Ovary (tissue), 9 donors: ENCODE data around the gene DRAM1. TPM values are rescaled to one million over a fixed set of nuclear protein-coding genes. Genes with fewer than 3 reads are reported as not detected.
A peak's percentile ranks its signal among the peaks of the same experiment; 100 is the strongest.
"Not testable (repeated sequence)": the region's sequence is repeated elsewhere in the genome, so short reads cannot be mapped to it uniquely, and the experiment has no call there.

Source experiments
- DNase-seq, 5 donors: peaks; one replicate each; pipeline ENCODE4 v3.0.0-alpha.2; 2019 to 2020
- H3K27ac ChIP-seq, 2 donors: fragments of 200-600 bp; one replicate each; pipeline versions ENCODE4 v1.5.1 to v1.8.0; 2019 to 2022
- H3K27me3 ChIP-seq: fragments of 200-600 bp; one replicate; pipeline ENCODE4 v1.8.0; 2022
- H3K36me3 ChIP-seq: fragments of 200-600 bp; sonication (generic); one replicate; pipeline ENCODE4 v1.5.1; 2019
- H3K4me1 ChIP-seq: one replicate; pipeline ENCODE4 v1.8.1; 2013; ENCODE audit warnings: mild to moderate bottlenecking, moderate library complexity; ENCODE audit not compliant: insufficient read depth
- H3K4me3 ChIP-seq: fragments of 200-600 bp; sonication (generic); one replicate; pipeline ENCODE4 v1.5.1; 2017
- H3K9me3 ChIP-seq, 2 donors: fragments of 200-600 bp in 1 of 2; sonication (generic) in 1 of 2; one replicate each; pipeline versions ENCODE4 v1.5.1 to v1.8.1; 2013 to 2019; ENCODE audit warnings: mild to moderate bottlenecking in 1 of 2, moderate library complexity in 1 of 2
- EP300 ChIP-seq: sonication (generic); formaldehyde crosslinking; IDR thresholded peaks from one replicate; pipeline ENCODE4 v1.6.1; 2017; ENCODE audit warnings: antibody characterized with exemption
- POLR2A ChIP-seq: fragments of 450-650 bp; IDR thresholded peaks from one replicate; pipeline ENCODE4 v1.6.1; 2017; ENCODE audit warnings: antibody characterized with exemption, mild to moderate bottlenecking, moderate library complexity
- WGBS, 3 donors: extraction: QIAGEN DNeasy Blood & Tissue Kit in 1 of 3; methylation state at CpG; one replicate each; pipeline versions ENCODE4 v1.1.5 to v1.1.7; 2013 to 2017; 5-methylcytosine and 5-hydroxymethylcytosine counted together
- intact Hi-C, 4 donors: fragments of 100-400 bp; cut with DNase I; formaldehyde crosslinking; loops; one replicate each; pipeline versions ENCODE4 v1.11.0 to v1.15.1; 2022 to 2023
- polyA plus RNA-seq, 2 donors: library from polyadenylated mRNA; stranded (reverse); fragments of 200-250 nt in 1 of 2; fragments of 350-450 nt in 1 of 2; fragmentation: Illumina TruSeq in 1 of 2; extraction: RNeasy Lipid Tissue Mini Kit (QIAGEN cat#74804) in 1 of 2; gene quantifications; one replicate each; pipeline ENCODE4 v1.2.3, GENCODE V29; 2013 to 2014
- total RNA-seq, 7 donors: library from RNA; depleted of rRNA in 2 of 7; stranded (reverse); fragments of >200 nt in 2 of 7; fragmentation: NEBNext Ultra II Directional in 3 of 7; extraction: Animal tissue kit (Norgen Biotek cat#: 25700) in 3 of 7; gene quantifications; one replicate each; pipeline versions ENCODE4 v1.1.0 to v1.2.4, GENCODE V29; 2016 to 2023
- TF ChIP-seq, protein P1 (sequence below), 3 donors: fragments of 450-650 bp in 2 of 3; fragments of 200-600 bp in 1 of 3; IDR thresholded peaks; one replicate each; pipeline versions ENCODE4 v1.5.1 to v1.8.0; 2016 to 2022; ENCODE audit warnings: antibody characterized with exemption in 3 of 3, mild to moderate bottlenecking in 1 of 3
- donor health status: DM: no; HTN: no; CAD: no; lungs with moderate emphysema.
- donor health status: DM: no; HTN: no; CAD: no.
- donor health status: Bipolar disorder and iron deficiency.
- donor health status: DM: yes; HTN: yes; CAD: no.
- donor health status: DM: no; HTN: no; CAD: no.
- donor health status: DM: yes; HTN: yes; CAD: no.

Gene DRAM1
- total and polyA plus RNA-seq, 9 donors, result 9.1 to 21.7 (median 15.8) TPM

DNA sequence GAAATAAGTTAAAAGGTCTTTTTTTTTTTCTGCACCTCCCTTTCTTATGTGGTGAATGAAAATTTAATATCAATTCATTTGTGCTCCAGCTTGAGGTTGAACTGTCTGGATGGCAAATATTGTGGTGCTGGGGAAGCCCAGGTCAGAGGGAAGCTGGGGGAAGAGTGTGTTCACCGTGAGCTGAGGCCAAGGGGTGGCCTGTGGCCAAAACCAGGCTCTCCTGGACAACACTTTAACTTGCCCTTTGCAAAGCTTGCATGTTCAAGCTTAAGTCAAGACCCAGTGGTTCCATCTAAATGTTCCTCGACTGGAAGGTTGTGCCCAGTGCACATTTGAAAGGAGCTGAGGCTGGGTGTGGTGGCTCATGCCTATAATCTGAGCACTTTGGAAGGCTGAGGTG lies 28.8 kb downstream of the DRAM1 start:
- H3K9me3 ChIP-seq, result no peaks in the 10 kb centered on the region
- no peak overlapping the region for H3K27ac ChIP-seq
- H3K27me3 ChIP-seq, result no peaks in the 10 kb centered on the region
- intact Hi-C loops, result loop anchor here in 1 of 4 donors (10.0 kb wide), 1 partner anchor 1891 kb away; no protein-coding TSS in a partner anchor
- no peak for DNase-seq
- TF ChIP-seq POLR2A, result no peak
- no peak for TF ChIP-seq EP300
- TF ChIP-seq, protein P1, sequence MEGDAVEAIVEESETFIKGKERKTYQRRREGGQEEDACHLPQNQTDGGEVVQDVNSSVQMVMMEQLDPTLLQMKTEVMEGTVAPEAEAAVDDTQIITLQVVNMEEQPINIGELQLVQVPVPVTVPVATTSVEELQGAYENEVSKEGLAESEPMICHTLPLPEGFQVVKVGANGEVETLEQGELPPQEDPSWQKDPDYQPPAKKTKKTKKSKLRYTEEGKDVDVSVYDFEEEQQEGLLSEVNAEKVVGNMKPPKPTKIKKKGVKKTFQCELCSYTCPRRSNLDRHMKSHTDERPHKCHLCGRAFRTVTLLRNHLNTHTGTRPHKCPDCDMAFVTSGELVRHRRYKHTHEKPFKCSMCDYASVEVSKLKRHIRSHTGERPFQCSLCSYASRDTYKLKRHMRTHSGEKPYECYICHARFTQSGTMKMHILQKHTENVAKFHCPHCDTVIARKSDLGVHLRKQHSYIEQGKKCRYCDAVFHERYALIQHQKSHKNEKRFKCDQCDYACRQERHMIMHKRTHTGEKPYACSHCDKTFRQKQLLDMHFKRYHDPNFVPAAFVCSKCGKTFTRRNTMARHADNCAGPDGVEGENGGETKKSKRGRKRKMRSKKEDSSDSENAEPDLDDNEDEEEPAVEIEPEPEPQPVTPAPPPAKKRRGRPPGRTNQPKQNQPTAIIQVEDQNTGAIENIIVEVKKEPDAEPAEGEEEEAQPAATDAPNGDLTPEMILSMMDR (IDR thresholded peaks at IDR 0.05), result no peak
- 67 to 76% (median 74%) methylated on average over 2 of the region's 2 CpGs for WGBS, 3 donors
- no peaks in the 10 kb centered on the region for H3K4me1 ChIP-seq
- no peaks in the 10 kb centered on the region for H3K36me3 ChIP-seq
- H3K4me3 ChIP-seq, result no peak overlapping the region

DNA sequence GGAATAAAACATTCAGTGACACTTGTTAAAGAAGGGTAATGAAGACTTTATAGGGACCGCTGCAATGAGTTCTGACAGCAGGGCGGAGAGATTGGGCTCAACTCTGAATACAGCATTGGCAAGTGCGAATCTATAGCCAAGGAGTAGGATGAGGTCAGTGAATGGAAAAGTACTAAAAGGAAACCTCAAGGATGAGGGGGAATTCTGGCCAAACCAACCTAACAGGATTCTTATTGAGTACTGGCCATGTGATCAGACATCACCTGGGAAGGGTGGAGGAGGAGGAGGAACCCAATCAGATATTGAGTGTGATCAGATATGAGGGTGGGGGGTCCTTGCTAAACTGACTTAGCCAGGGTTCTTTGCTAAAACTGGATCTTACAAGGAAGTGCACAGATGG lies 31.0 kb downstream of the DRAM1 start:
- WGBS, 3 donors, result 98 to 99% (median 99%) methylated on average over 3 of the region's 3 CpGs

DNA sequence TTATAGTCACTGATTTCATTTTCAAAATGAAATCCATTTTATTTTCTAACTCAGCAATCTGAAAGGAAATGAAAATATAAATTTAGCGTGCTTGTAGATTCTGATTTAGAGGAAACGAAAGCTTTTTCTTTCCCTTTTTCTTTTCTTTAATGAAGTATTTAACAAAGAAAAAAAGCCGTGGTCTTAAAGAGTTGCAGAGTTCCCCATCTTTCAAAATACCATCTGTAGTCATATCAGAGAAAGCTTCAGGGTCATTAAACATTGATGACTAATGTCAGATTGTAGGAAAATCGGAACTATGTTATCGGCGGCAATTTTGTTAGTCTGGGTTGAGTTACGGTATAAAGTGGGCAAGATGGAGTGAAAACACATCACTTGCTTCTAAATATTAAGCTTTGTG lies 32.3 kb downstream of the DRAM1 start:
- TF ChIP-seq EP300, result no peak
- Histone ChIP-seq H3K27me3 (no peaks in the 10 kb centered on the region), H3K4me3 (no peak overlapping the region), H3K27ac (peak overlapping the region in 1 of 2 donors; percentile 20), H3K9me3 (no peaks in the 10 kb centered on the region), H3K4me1 (no peaks in the 10 kb centered on the region), H3K36me3 (no peaks in the 10 kb centered on the region)
- intact Hi-C loops, result loop anchor here in 1 of 4 donors (10.0 kb wide), 1 partner anchor 1895 kb away; no protein-coding TSS in a partner anchor
- WGBS, 3 donors, result 9 to 35% (median 11%) methylated on average over 7 of the region's 7 CpGs
- DNase-seq, result no peak

More for the DNA sequence above, 31.0 kb downstream of the DRAM1 start:
- Histone ChIP-seq H3K9me3 (no peaks in the 10 kb centered on the region), H3K27ac (no peak overlapping the region), H3K36me3 (no peaks in the 10 kb centered on the region), H3K4me1 (no peaks in the 10 kb centered on the region), H3K27me3 (no peaks in the 10 kb centered on the region), H3K4me3 (no peak overlapping the region)
- DNase-seq, result no peak
- intact Hi-C loops, result loop anchor here in 1 of 4 donors (10.0 kb wide), 1 partner anchor 1894 kb away; no protein-coding TSS in a partner anchor
- TF ChIP-seq, protein P1 (IDR thresholded peaks at IDR 0.05), result no peak
- TF ChIP-seq POLR2A (no peak), EP300 (no peak)

DNA sequence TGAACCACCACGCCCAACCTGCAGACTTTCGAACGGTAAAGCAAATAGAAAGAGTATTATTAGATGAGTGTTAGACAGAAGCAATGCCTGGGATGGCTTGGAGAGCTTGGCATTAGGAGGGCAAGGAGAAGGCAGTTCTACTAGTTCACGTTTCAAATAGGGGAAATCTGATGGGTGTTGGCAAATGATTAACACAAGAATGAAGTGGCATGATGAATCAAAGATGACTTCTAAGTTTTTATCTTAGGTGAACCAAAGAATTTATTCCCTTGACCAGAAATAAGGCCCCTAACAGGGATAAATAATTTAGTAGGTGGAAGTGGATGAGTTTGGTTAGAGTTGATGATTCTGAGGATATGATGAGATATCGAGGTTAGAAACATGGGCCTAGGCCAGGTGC lies 38.5 kb downstream of the DRAM1 start:
- no peaks in the 10 kb centered on the region for H3K36me3 ChIP-seq
- no peak for DNase-seq
- no peak overlapping the region for H3K27ac ChIP-seq
- H3K4me1 ChIP-seq, result no peaks in the 10 kb centered on the region
- no peaks in the 10 kb centered on the region for H3K9me3 ChIP-seq
- WGBS, 3 donors, result 76 to 87% (median 78%) methylated on average over 5 of the region's 5 CpGs
- intact Hi-C loops, result no loop called here
- H3K27me3 ChIP-seq, result no peaks in the 10 kb centered on the region
- H3K4me3 ChIP-seq, result no peak overlapping the region
- no peak for TF ChIP-seq EP300
- TF ChIP-seq, protein P1 (IDR thresholded peaks at IDR 0.05), result no peak
- no peak for TF ChIP-seq POLR2A

DNA sequence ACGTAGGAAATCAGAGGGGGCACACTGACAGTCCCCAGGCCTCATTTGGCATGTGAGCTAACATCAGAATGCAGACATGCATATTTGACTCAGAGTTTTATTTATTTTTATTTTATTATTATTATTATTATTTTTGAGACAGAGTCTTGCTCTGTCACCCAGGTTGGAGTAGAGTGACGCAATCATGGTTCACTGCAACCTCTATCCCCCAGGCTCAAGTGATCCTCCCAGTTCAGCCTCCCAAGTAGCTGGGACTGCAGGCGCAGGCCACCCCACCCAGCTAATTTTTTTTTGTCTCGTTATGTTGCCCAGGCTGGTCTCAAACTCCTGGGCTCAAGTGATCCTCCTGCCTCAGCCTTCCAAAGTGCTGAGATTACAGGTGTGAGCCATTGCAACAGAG lies 41.4 kb downstream of the DRAM1 start:
- H3K9me3 ChIP-seq, H3K4me1 ChIP-seq, H3K4me3 ChIP-seq, H3K36me3 ChIP-seq, H3K27me3 ChIP-seq, intact Hi-C loops, H3K27ac ChIP-seq, DNase-seq: not testable (repeated sequence)
- WGBS, 3 donors, result 95 to 97% (median 95%) methylated on average over 4 of the region's 4 CpGs
